ENCODE results near the gene CDIP1.

The CDIP1 gene

DNA sequence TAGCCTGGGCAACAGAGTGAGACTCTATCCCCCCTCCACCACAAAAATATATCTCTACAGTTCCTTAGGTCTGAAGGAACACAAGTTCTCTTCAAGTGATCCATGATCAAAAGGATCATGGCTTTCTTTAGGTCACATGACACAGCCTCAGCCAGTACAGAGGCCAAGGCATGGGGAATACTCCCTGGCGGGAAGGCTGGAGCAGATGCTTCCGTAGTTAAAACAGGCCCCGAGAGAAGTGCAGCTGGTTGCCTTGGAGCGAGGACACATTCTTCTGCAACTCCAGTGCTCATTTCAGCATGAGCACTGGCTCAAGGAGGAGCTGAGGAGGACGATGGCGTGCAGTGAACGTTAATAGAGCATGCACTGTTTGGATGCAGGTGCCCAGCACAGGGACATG is 13.5 kb downstream of the CDIP1 start:
- H3K27ac ChIP-seq (replicated peaks) = no peak overlapping the region
- TF ChIP-seq, protein P1, sequence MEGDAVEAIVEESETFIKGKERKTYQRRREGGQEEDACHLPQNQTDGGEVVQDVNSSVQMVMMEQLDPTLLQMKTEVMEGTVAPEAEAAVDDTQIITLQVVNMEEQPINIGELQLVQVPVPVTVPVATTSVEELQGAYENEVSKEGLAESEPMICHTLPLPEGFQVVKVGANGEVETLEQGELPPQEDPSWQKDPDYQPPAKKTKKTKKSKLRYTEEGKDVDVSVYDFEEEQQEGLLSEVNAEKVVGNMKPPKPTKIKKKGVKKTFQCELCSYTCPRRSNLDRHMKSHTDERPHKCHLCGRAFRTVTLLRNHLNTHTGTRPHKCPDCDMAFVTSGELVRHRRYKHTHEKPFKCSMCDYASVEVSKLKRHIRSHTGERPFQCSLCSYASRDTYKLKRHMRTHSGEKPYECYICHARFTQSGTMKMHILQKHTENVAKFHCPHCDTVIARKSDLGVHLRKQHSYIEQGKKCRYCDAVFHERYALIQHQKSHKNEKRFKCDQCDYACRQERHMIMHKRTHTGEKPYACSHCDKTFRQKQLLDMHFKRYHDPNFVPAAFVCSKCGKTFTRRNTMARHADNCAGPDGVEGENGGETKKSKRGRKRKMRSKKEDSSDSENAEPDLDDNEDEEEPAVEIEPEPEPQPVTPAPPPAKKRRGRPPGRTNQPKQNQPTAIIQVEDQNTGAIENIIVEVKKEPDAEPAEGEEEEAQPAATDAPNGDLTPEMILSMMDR (IDR thresholded peaks at IDR 0.05; ENCODE audit: insufficient read depth, low read length) = no peak
- no peak for TF ChIP-seq SPI1 (IDR thresholded peaks at IDR 0.05; ENCODE audit: borderline replicate concordance, low read depth)
- TF ChIP-seq, protein P2, sequence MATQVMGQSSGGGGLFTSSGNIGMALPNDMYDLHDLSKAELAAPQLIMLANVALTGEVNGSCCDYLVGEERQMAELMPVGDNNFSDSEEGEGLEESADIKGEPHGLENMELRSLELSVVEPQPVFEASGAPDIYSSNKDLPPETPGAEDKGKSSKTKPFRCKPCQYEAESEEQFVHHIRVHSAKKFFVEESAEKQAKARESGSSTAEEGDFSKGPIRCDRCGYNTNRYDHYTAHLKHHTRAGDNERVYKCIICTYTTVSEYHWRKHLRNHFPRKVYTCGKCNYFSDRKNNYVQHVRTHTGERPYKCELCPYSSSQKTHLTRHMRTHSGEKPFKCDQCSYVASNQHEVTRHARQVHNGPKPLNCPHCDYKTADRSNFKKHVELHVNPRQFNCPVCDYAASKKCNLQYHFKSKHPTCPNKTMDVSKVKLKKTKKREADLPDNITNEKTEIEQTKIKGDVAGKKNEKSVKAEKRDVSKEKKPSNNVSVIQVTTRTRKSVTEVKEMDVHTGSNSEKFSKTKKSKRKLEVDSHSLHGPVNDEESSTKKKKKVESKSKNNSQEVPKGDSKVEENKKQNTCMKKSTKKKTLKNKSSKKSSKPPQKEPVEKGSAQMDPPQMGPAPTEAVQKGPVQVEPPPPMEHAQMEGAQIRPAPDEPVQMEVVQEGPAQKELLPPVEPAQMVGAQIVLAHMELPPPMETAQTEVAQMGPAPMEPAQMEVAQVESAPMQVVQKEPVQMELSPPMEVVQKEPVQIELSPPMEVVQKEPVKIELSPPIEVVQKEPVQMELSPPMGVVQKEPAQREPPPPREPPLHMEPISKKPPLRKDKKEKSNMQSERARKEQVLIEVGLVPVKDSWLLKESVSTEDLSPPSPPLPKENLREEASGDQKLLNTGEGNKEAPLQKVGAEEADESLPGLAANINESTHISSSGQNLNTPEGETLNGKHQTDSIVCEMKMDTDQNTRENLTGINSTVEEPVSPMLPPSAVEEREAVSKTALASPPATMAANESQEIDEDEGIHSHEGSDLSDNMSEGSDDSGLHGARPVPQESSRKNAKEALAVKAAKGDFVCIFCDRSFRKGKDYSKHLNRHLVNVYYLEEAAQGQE (IDR thresholded peaks at IDR 0.05; ENCODE audit: insufficient replicate concordance, low read depth) = no peak
- no peak for TF ChIP-seq GABPA (IDR thresholded peaks at IDR 0.05; ENCODE audit: low read depth)
- TF ChIP-seq POLR2AphosphoS5 (IDR thresholded peaks at IDR 0.05; ENCODE audit: low read depth) = no peak
- no peak for DNase-seq (ENCODE audit: low read depth in 1 of 2, low spot score in 1 of 2)
- no peaks in the 10 kb centered on the region for H3K27me3 ChIP-seq (ENCODE audit: insufficient read depth, poor library complexity, severe bottlenecking)
- no peak overlapping the region for H3K4me3 ChIP-seq (replicated peaks; ENCODE audit: insufficient read depth, low read length)

DNA sequence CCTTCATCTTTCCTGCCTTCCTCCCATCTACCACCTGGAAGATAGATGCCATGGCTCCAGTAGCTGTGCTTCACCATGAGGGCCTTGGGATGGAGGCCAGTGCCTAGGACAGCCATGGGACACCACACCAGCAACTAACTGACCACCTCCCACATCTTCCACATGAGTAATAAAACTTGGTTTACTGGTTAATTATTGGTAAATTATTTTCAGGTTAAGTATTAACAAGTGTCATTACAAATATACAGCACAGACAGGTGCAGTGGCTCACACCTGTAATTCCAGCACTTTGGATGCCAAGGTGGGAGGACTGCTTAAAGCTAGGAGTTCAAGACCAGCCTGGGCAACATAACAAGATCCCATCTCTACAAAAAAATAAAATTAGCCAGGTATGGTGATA is 14.0 kb downstream of the CDIP1 start:
- no peak overlapping the region for H3K4me3 ChIP-seq (replicated peaks; ENCODE audit: insufficient read depth, low read length)
- no peak overlapping the region for H3K27ac ChIP-seq (replicated peaks)
- no peaks in the 10 kb centered on the region for H3K27me3 ChIP-seq (ENCODE audit: insufficient read depth, poor library complexity, severe bottlenecking)
- TF ChIP-seq SPI1 (IDR thresholded peaks at IDR 0.05; ENCODE audit: borderline replicate concordance, low read depth) = no peak
- no peak for TF ChIP-seq POLR2AphosphoS5 (IDR thresholded peaks at IDR 0.05; ENCODE audit: low read depth)
- TF ChIP-seq GABPA (IDR thresholded peaks at IDR 0.05; ENCODE audit: low read depth) = no peak
- TF ChIP-seq, protein P1 (IDR thresholded peaks at IDR 0.05; ENCODE audit: insufficient read depth, low read length) = no peak
- TF ChIP-seq, protein P2 (IDR thresholded peaks at IDR 0.05; ENCODE audit: insufficient replicate concordance, low read depth) = no peak
- no peak for DNase-seq (ENCODE audit: low read depth in 1 of 2, low spot score in 1 of 2)

DNA sequence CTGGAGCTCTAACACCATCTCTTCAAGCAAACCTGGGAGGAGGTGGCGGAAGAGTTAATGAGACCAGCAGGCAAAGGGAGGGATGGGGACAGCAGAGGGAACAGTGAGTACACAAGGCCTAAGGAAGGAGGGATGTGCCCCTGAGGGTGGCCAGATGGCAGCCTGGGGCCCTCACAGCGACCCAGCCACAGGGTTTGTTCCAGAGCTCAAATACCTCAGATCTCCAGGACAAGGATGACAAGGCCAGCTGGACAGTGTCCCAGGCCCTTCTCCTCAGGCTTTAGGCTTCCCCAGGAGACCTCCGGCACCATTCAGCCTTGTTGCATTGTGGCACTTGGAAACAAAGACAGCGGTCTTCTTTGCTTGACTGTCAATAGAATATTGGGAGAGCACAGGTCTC is 14.9 kb downstream of the CDIP1 start:
- Histone ChIP-seq H3K27ac (replicated peaks) (peak overlapping the region; percentile 28), H3K27me3 (ENCODE audit: insufficient read depth, poor library complexity, severe bottlenecking) (no peaks in the 10 kb centered on the region), H3K4me3 (replicated peaks; ENCODE audit: insufficient read depth, low read length) (no peak overlapping the region)
- TF ChIP-seq, protein P2 (IDR thresholded peaks at IDR 0.05; ENCODE audit: insufficient replicate concordance, low read depth) = no peak
- no peak for DNase-seq (ENCODE audit: low read depth in 1 of 2, low spot score in 1 of 2)

All from HL-60 (cell line).